SK-N-SH treated with all-trans-retinoic acid at 6 μM for 48 hours (cell line): ENCODE measurements around the gene GK.

ENCODE experiments used
- CSDC2 ChIP-seq: fragments of 250-450 bp; sonication (Bioruptor Pico); IDR thresholded peaks from 2 replicates; pipeline ENCODE4 v1.5.0; 2020; ENCODE audit warnings: mild to moderate bottlenecking, moderate library complexity
- ISL1 ChIP-seq: fragments of 250-450 bp; sonication (Bioruptor Pico); IDR thresholded peaks from 2 replicates; pipeline ENCODE4 v2.1.2; 2022; ENCODE audit warnings: mild to moderate bottlenecking, moderate library complexity
- PATZ1 ChIP-seq: fragments of 250-450 bp; sonication (Bioruptor Pico); IDR thresholded peaks from 2 replicates; pipeline ENCODE4 v1.8.0; 2020; ENCODE audit warnings: mild to moderate bottlenecking, moderate library complexity, borderline replicate concordance
- RARB ChIP-seq: fragments of 250-450 bp; sonication (Bioruptor Pico); IDR thresholded peaks from 2 replicates; pipeline ENCODE4 v1.8.0; 2021; ENCODE audit warnings: mild to moderate bottlenecking, moderate library complexity
- TCF4 ChIP-seq: fragments of 250-450 bp; sonication (Bioruptor Pico); IDR thresholded peaks from 2 replicates; pipeline ENCODE4 v1.8.0; 2021; ENCODE audit warnings: mild to moderate bottlenecking, moderate library complexity, borderline replicate concordance
- ZFP3 ChIP-seq: fragments of 250-450 bp; sonication (Bioruptor Pico); IDR thresholded peaks from 2 replicates; pipeline ENCODE4 v1.5.0; 2020; ENCODE audit warnings: mild to moderate bottlenecking, moderate library complexity
- ZFP30 ChIP-seq: fragments of 450-650 bp; formaldehyde crosslinking; IDR thresholded peaks from 2 replicates; pipeline ENCODE4 v1.5.0; 2022; ENCODE audit warnings: mild to moderate bottlenecking, moderate library complexity
- ZNF70 ChIP-seq: fragments of 450-650 bp; formaldehyde crosslinking; IDR thresholded peaks from 2 replicates; pipeline ENCODE4 v1.5.0; 2020; ENCODE audit warnings: mild to moderate bottlenecking, moderate library complexity

- TF ChIP-seq ZFP30 (no peak), ZNF70 (CRISPR knock-in tag) (no peak), ZFP3 (CRISPR knock-in tag) (no peak), PATZ1 (no peak), RARB (no peak), TCF4 (CRISPR knock-in tag) (no peak), CSDC2 (no peak), ISL1 (CRISPR knock-in tag) (no peak)
Measured at GRCh38 chrX:30661228-30661627, 8.0 kb downstream of the GK start.
